Stimulated activated CD4-positive, alpha-beta T cell treated with anti-CD3 and anti-CD28 coated beads, Interleukin-1b, Interleukin-23, amount 100 ng/mL, for 4 hours (primary cell): ENCODE results near the gene ZNF618.

Source experiments
- DNase-seq, 2 donors: peaks; one replicate each; pipeline ENCODE4 v3.0.0-alpha.2; 2020; ENCODE audit warnings: low read depth in 2 of 2

The ZNF618 gene

DNA sequence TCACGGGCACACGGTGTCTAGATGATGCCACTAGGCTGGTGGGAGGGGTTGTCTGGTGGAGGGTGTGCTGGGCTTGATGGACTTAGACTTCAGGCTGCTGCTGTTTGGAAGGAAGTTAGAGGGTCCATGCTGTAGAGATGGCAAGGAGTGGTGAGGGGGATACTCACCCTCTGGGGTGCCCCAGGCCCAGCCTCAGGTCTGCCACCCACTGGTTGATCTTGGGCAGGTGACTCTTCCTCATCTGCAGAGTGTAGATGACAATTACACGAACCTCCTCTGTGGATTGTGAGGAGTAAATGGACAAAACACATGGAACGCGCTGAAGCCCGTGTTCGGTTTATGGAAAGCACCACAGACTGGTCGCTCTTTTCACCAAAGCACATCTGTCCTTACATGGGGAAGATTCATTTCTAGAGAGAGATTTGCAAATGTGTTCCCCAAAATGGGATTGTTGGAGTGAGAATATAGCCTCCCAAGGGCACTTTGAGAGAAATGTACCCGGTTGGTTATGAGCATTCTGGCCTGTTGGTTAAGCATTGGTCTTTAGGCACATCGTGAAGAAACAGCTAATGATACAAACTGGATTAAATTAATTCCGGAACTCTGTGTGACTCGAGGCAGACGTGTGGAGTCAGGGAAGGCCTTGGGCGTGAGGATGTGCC is 58.2 kb downstream of the ZNF618 start:
- DNase-seq: no peak

GRCh38 chr9:113934829-113935676 is 58.9 kb downstream of the ZNF618 start:
- no peak for DNase-seq

- no peak for DNase-seq
These were observed 59.7 kb downstream of the ZNF618 start for GRCh38 chr9:113935677-113936380.

GRCh38 chr9:113940077-113940476 is 64.0 kb downstream of the ZNF618 start:
- no peak for DNase-seq

- no peak for DNase-seq
These were observed 64.9 kb downstream of the ZNF618 start for GRCh38 chr9:113941056-113941455.

- no peak for DNase-seq
These were observed 65.4 kb downstream of the ZNF618 start for GRCh38 chr9:113941526-113941925.

GRCh38 chr9:113943112-113944009 is 67.3 kb downstream of the ZNF618 start:
- no peak for DNase-seq

DNA sequence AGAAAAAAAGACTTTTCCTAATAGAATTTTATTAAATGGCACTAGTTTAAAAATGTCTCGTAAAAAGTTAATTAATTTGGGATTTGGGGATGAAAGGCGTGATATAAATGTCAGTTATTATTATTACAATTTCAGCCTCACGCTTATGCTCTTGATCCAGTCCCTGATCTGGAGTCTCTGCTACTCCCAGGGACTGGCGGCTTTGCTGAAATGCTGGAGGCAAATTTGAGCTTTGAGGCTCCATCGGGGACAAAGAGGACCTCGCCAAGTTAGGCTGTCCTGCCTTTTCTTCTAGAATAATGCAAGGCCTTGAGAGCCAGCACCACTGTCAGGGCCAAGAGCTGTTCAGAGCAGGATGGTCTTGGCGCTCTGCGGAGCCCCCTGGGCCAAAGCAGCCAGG is 69.7 kb downstream of the ZNF618 start:
- DNase-seq: no peak

GRCh38 chr9:113946496-113947115 is 70.5 kb downstream of the ZNF618 start:
- no peak for DNase-seq

DNA sequence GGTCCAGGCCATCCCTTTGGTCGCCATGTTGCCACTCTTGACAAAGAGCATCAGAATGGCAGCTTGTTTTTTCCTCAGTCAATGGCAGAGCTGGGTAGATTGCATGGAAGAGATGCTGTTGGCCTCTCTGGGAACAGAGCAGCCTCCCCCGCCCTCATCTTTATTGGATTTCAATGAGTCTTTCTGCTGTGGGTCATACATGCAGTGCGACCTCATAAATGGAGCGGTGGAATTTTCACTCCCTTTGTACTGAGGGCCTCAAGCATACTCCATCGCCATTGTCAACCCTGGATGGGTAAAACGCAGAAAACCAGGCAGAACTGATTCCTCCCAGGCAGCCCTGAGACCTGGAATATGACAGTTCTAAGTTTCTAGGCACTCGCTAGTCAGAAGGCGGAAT is 71.8 kb downstream of the ZNF618 start:
- no peak for DNase-seq

DNA sequence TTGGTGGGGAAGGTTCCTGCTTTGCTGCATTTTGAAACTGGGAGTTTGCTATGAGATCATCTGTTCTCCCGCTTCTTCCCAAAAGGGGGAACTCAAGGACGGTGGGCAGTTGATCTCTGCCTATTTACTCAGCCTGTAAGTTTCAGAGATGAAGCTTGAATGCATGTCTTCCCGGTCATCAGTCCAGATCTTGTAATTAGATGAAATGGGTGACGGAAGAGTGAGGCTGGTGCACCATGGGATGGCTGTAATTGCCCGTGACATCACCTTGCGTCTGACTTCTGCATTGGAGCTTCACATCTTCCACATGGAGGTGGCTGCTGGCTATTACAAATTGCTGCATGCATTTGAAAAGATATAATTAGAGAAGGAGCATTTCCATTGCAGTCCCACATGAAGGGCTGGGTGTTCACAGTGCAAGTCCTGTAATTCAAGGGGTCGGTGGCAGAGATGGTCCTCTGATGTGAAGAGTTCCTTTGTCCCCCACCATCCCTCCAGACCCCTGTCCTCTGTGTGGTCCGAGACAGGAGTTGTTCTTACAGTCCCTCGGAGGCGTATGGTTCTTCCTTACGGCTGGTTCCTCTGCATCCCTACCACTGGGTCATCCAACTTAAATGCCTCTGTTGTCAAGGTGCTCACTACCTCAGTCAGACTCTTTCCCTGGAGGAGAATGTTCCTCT is 72.9 kb downstream of the ZNF618 start:
- no peak for DNase-seq

DNA sequence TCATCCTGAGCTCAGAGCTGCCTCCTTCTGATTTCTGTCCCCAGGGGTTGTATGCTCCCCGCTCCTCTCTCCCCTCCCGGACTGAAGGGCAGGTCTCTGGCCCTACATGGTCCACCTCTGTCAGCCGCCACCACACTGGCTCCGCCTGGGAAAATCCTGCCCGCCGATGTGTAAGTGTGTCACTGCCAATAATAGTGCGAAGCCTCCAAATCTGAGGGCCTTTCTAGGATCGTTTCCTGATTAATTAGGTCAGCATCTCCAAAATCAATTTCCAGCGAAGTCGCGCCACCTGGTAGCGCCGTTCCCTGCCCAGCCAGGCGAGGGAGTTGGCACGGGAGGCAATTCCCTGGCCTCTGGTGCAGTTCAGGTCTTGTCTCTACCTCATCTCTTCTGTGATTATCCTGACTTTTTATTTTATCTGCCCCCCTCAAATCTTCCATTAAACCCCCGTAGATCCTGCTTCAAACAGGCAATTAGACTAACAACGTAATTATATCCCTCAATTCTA is 73.5 kb downstream of the ZNF618 start:
- DNase-seq: no peak

- no peak for DNase-seq
These were observed 74.3 kb downstream of the ZNF618 start for GRCh38 chr9:113950195-113951031.

GRCh38 chr9:113951032-113951372 is 74.9 kb downstream of the ZNF618 start:
- DNase-seq: no peak

GRCh38 chr9:113952676-113953075 is 76.6 kb downstream of the ZNF618 start:
- DNase-seq: no peak

- DNase-seq: no peak
These were observed 77.4 kb downstream of the ZNF618 start for GRCh38 chr9:113953531-113953930.

DNA sequence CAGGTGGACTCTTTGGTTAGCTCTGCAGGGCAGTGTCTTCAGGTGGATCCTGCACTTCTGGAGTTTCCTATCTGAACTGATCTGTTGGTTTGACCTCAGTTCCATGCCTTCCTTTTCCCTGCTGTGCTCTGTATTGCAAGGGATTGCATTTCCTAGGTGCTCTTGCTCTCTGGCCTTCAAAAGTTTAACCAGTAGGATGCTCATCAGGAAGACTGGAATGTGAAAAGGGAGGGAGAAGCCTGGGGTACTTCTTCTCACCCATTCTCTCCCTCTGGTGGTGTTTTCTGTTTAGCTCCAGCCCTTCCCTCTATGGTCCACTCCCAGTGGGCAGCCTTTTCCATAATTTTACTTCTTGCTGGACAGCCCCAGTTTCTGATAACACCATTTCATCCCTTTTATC is 78.5 kb downstream of the ZNF618 start:
- no peak for DNase-seq

- DNase-seq: no peak
These were observed 79.1 kb downstream of the ZNF618 start for GRCh38 chr9:113955076-113955752.

GRCh38 chr9:113956901-113957300 is 80.8 kb downstream of the ZNF618 start:
- no peak for DNase-seq
